NCI-H748 (cell line): ENCODE results near the gene AUNIP.
"Not testable (repeated sequence)": the region's sequence is repeated elsewhere in the genome, so short reads cannot be mapped to it uniquely, and the experiment has no call there.

Source experiments
- DNase-seq: peaks from one replicate; lab custom pipeline; 2025; ENCODE audit not compliant: unreplicated experiment; lab: John Stamatoyannopoulos, UW

The AUNIP gene

DNA sequence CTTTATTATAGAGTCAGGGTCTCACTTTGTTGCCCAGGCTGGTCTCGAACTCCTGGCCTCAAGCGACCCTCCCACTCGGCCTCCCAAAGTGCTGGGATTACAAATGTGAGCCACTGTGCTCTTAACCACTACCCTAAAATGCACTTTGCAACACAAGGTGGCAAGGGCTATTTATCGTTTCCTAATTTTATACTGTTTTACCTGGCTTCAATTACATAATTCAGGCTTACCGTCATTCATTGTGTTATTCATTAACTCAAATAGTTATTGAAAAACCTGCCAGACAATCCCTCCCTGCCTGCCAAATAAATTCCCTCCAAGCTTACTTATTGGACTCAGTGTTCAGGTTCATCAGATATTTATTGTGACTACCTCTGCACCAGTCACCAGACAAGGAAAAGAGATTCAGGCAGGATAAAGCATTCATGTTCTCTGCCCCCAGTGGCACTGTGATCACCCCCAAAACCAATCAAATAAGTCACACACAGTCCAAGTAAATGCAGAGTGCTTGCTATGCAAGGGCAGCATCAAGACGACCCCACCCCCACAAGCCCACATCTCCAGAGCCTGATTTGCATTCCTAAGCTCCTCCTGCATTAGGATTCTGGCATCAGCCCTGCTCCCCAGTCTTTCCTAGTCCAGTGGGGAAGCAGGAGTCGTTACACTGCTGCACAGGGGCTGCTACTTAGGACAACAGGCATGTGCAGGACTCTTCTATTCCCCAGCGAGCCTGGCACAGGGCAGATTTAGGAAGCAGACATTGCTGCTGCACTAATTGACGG is 8.1 kb upstream of the AUNIP start:
- no peak for DNase-seq

- DNase-seq, result no peak
Observed at GRCh38 chr1:25866288-25866687, 7.0 kb upstream of the AUNIP start.

- no peak for DNase-seq
Observed at GRCh38 chr1:25864434-25864833, 5.2 kb upstream of the AUNIP start.

DNA sequence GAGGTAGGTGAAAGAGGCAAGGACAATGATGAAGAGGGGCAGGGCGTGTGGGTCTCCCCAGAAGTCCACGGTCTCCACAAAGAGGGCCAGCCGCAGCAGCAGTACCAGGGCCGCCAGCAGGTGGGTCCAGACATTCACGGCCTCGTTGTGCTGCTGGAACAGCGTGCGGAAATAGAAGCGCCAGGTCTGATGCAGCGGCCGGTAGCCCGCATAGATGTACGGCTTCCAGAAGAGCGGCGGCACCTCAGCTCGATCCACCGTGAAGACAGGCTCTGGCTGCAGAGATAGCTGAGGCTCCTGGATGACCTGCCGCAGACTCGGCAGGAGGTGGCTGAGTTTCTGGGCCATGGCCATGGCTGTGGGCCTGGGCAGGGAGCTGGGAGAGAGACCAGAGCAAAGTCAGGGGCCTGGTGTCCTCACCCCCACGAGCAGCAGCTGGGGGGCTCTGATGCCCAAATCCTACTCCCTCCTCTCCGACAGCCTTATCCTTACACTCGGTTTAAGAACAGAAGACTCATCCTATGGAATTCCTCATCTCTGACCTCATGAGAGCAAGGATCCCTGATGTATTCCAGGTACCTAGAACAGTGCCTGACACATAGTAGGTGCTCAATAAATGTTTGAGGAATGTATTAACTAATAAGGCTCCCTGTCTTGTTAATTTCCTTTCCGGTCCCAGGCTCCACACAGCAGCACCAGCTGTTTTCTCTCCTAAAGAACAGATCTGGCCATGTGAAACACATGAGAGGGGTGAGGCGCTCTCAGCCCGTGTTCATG is 4.4 kb upstream of the AUNIP start:
- DNase-seq, result no peak

- no peak for DNase-seq
Observed at GRCh38 chr1:25862785-25863485, 3.7 kb upstream of the AUNIP start.

GRCh38 chr1:25861316-25862286 is 2.3 kb upstream of the AUNIP start:
- DNase-seq, result no peak

DNA sequence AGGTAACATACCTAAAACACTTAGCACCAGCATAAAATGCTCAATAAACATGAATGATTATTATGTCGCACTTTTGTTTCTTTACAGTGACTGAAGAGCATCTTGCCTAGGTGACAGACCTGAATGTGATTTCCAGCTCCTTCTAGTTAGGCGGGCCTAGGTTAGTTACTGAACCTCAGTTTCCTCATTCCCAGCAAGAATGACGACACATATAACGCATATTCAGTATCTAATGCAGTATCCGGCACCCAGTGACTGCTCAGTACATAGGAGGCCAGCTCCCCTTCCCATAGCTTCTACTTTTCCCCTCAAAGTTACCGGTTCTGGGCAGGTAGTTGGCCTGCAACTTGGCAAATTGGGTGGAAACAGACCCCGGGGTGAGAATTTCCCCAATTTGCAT is 763 bp downstream of the AUNIP start:
- no peak for DNase-seq

DNA sequence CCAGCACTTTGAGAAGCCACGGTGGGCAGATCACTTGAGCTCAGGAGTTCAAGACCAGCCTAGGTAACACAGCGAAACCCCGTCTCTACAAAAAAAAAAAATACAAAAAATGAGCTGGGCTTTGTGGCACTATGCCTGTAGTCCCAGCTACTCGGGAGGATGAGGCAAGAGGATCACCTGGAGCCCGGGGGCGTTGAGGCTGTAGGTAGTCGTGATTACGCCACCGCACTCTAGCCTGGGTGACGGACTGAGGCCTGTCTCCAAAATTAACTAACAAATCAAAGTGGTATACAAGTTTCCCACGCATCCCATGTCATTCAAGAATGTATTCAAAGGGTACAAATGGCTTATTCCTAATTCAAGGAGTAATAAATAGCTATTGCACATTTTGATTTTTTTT is 2.4 kb downstream of the AUNIP start:
- no peak for DNase-seq

DNA sequence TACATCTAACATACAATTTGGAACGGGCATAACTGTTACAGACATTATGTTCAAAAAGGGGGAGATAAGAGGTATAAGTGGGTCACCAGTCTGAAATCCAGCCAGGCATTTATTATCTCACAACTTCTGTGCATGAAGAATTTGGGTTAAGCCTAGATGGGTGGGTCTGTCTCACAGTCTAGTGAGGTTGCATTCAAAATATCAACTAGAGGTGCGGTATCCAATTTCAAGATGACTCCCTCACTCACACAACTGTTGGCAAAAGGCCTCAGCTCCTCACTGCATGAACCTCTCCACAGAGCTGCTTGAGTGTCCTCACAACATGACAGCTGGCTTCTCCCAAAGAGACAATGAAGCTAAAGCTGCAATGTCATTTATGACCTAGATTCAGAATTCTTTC is 4.7 kb downstream of the AUNIP start:
- DNase-seq, result no peak

DNA sequence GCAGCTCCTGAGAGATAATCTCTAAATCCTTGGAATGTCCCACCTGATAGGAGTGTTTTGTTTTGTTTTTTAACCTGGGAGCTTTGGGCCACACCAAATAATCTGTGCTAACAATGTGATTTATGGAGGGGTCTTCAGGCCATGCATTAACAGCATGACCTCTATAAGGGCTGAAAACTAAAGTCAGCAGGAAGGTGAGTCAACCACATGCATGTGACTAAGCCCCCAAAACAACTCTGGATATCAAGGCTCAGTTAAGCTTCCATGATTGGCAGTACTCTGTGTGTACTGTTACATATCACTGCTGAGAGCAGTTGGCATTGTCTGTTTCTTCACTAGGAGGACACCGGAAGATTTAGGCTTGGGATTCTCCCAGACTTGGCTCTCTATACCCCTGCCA is 10.7 kb downstream of the AUNIP start:
- no peak for DNase-seq

DNA sequence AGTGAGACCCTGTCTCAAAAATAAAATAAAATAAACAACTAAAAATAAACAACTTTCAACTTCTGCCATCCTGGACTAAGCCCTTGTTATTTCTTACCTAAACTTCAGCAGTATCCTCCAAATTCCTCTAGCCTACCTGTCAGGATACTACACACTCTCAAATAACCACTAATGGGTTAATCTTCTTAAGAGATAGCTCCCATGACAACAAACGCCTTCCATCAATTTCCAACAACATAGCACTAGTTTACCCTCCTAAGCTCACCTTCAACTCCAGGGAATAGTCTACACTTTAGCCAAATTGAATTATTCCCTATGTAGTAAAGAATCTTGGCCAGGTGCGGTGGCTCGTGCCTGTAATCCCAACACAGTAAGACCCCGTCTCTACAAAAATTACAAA is 11.3 kb downstream of the AUNIP start:
- DNase-seq, result no peak

- DNase-seq, result no peak
Observed at GRCh38 chr1:25845664-25846063, 13.6 kb downstream of the AUNIP start.

DNA sequence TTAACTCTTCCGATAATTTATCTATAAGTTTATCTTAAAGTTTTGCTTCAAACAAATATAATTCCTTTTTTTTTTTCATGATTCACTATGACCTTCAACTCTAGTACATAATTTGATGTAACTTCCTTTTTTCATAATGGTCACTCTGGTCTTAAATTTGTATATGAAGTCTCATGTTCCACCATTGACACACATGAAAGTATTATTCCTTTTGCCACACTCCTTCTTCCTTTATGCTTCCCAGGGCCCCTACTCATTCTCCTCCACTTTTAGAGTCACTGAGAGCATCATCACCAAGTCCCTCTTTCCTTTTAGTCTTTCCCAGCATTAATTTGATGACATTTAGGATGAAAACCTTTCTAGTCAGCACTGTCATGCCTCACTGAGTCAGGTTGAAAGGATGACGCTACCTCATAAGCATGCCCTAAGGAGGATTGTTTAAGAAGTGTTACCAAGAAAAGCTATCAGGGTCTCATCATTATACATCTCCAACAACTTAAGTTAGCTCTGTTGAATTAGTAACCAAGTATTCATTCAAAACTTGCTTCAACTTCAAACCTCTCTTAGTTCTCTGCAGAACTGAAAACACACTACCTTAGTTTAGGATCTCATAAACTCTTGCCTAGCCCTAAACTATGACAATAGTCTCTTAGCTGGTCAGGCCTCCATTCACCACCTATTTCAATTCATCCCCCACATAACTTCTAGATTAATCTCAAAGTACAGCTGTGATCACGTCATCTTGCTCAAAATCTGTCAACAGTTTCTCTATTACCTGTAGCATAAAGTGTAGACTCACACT is 14.5 kb downstream of the AUNIP start:
- no peak for DNase-seq

GRCh38 chr1:25843483-25843882 is 15.8 kb downstream of the AUNIP start:
- DNase-seq, result no peak

DNA sequence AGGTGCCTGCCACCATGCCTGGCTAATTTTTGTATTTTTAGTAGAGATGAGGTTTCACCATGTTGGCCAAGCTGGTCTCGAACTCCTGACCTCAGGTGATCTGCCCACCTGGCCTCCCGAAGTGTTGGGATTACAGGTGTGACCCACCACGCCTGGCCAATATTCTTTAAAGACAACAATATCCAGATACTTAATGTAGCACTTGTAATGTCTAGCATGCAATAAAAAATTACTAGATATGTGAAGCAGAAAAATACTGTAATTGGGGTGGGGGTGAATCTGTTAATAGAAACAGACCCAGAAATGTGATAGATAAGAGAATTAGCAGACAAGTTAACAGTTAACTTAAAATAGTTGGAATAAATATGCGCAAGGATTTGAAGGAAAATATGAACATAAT is 19.4 kb downstream of the AUNIP start:
- DNase-seq, result not testable (repeated sequence)

DNA sequence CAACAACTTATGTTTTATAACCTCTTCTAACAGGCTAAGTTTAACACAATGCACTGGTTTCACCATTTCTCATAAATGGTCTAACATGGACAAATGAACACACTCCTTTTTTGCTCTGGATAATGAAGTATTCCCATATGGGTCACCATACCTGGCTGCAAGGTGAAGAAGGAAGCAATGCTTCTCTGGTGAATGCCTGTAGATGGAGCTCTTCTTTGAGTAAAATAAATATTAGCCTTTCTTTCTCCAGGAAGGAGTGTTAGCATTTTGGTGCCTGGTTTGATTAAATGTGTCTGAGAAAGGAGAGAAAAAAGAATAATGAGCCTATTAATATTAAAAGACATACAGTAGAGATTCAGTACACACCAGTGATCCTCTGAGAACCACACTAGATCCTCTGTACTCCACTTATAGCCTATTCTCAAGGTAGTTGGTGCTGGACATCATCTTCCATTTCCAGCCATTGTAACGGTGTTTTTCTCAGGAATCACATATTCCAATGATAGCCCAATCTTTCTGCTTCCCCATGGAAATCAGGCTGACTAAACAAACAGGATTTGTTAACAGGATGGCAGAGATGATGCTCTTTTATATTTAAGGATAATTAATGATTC is 21.9 kb downstream of the AUNIP start:
- peak; percentile 5 for DNase-seq

DNA sequence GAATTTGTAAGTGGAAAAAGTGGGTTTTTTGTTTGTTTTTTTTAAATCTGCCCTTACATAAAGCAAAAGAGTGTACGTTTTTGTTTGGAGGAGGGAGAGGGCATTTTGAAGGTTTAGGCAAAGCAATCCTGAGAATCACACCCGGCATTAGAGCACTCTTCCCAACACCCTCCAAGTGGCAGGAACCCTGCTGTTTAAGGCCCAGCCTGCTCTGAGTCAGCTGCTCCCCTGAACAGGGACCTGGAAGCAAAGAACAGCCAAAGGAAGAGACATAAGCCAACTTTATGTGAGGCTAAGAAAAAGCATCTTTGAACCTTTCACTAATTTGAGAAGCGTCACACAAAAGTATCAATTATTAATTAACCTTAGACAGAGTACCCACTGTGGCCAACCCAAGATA is 22.6 kb downstream of the AUNIP start:
- no peak for DNase-seq

DNA sequence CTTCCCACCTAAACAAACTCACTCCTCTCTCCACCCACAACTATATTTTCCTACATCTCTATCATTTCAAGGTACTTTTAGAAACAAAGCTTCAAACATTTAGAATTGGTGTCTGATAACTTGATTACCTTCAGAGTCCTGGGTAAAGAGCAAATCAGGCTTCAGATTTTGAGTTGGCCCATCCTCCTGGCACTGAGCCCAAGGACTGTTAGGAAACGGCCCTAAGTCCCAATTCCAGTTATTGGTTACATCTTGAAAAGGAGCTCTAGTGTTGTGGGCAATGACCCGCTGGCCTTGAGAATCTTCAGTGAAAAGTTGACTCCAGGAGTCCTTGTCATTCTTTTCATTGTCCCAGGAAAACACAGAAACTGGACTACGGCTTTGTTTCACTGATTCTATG is 24.4 kb downstream of the AUNIP start:
- no peak for DNase-seq

DNA sequence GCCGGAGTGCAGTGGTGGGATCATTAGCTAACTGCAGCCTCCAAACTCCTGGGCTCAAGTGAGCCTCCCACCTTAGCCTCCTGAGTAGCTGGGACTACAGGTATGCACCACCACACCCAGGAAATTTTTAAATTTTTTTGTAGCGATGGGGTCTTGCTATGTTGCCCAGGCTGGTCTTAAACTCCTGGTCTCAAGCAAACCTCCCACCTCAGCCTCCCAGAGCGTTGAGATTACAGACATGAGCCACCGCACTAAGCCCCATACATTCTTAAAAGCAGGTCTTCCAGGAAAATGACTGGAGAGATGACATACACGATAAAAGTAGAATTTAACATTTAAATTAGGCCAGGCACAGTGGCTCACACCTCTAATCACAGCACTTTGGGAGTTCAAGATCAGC is 26.1 kb downstream of the AUNIP start:
- DNase-seq, result no peak
